Neuronal stem cell (in vitro differentiated cells): ENCODE measurements around the gene CAPZB.
A peak's percentile ranks its signal among the peaks of the same experiment; 100 is the strongest.

Experiments used
- DNase-seq: peaks from one replicate; pipeline ENCODE4 v3.0.0-alpha.2; 2013; ENCODE audit warnings: low spot score
- H2AFZ ChIP-seq: one replicate; pipeline ENCODE4 v1.6.1; 2013; ENCODE audit warnings: mild to moderate bottlenecking, low read length, inconsistent platforms
- H2AK5ac ChIP-seq: 2 replicates; pipeline ENCODE4 v1.6.1; 2013; ENCODE audit warnings: low read depth, mild to moderate bottlenecking, inconsistent platforms, low read length, moderate library complexity, mixed read lengths
- H2BK120ac ChIP-seq: 2 replicates; pipeline ENCODE4 v1.6.1; 2013; ENCODE audit warnings: low read depth, mild to moderate bottlenecking, inconsistent platforms, low read length, moderate library complexity, mixed read lengths
- H2BK12ac ChIP-seq: one replicate; pipeline ENCODE4 v1.6.1; 2013; ENCODE audit warnings: low read length, inconsistent platforms
- H2BK15ac ChIP-seq: 2 replicates; pipeline ENCODE4 v1.6.1; 2013; ENCODE audit warnings: mild to moderate bottlenecking, low read length, inconsistent platforms, mixed read lengths
- H2BK5ac ChIP-seq: one replicate; pipeline ENCODE4 v1.6.1; 2013; ENCODE audit warnings: inconsistent platforms, mild to moderate bottlenecking, low read length, moderate library complexity
- H3K14ac ChIP-seq: one replicate; pipeline ENCODE4 v1.6.1; 2013; ENCODE audit warnings: low read length, inconsistent platforms
- H3K18ac ChIP-seq: 2 replicates; pipeline ENCODE4 v1.6.1; 2013; ENCODE audit warnings: low read length, inconsistent platforms
- H3K23ac ChIP-seq: 2 replicates; pipeline ENCODE4 v1.6.1; 2013; ENCODE audit warnings: low read depth, mild to moderate bottlenecking, mixed read lengths, low read length, inconsistent platforms; ENCODE audit not compliant: poor library complexity
- H3K27ac ChIP-seq: replicated peaks from 3 replicates; pipeline ENCODE4 v1.5.1; 2013; ENCODE audit warnings: low read length, inconsistent platforms
- H3K27me3 ChIP-seq, 3 experiments: 2 replicates each; pipeline ENCODE4 v1.6.1; 2013; ENCODE audit warnings: low read length in 3 of 3, mild to moderate bottlenecking in 2 of 3, inconsistent platforms in 1 of 3, low read depth in 1 of 3, mixed read lengths in 1 of 3, moderate library complexity in 1 of 3; ENCODE audit not compliant: control insufficient read depth in 3 of 3, insufficient read depth in 3 of 3
- H3K36me3 ChIP-seq, 2 donors: replicated peaks in 1 of 2; 2 replicates each; pipeline ENCODE4 v1.6.1; 2013; ENCODE audit warnings: low read length in 2 of 2; ENCODE audit not compliant: control insufficient read depth in 2 of 2, insufficient read depth in 2 of 2
- H3K4ac ChIP-seq: 2 replicates; pipeline ENCODE4 v1.6.1; 2013; ENCODE audit warnings: inconsistent platforms, mild to moderate bottlenecking, low read length, moderate library complexity
- H3K4me1 ChIP-seq, 2 donors: 1 replicate in 1 of 2; 2 replicates in 1 of 2; pipeline ENCODE4 v1.6.1; 2013; ENCODE audit warnings: low read length in 2 of 2, low read depth in 1 of 2; ENCODE audit not compliant: control insufficient read depth in 2 of 2, insufficient read depth in 1 of 2
- H3K4me2 ChIP-seq: one replicate; pipeline ENCODE4 v1.6.1; 2013; ENCODE audit warnings: mild to moderate bottlenecking, low read length, inconsistent platforms; ENCODE audit not compliant: insufficient read depth, poor library complexity, severe bottlenecking
- H3K4me3 ChIP-seq, 2 donors: 2 replicates each; pipeline ENCODE4 v1.5.1; 2013; ENCODE audit warnings: low read length in 2 of 2, mild to moderate bottlenecking in 2 of 2, inconsistent platforms in 1 of 2, moderate library complexity in 1 of 2
- H3K79me1 ChIP-seq: one replicate; pipeline ENCODE4 v1.6.1; 2013; ENCODE audit warnings: low read depth, mild to moderate bottlenecking, inconsistent platforms, low read length, moderate library complexity
- H3K9ac ChIP-seq: one replicate; pipeline ENCODE4 v1.6.1; 2013; ENCODE audit warnings: mild to moderate bottlenecking, low read depth, low read length, inconsistent platforms; ENCODE audit not compliant: poor library complexity
- H3K9me3 ChIP-seq, 2 donors: replicated peaks in 1 of 2; 2 replicates each; pipeline versions ENCODE3 to v1.6.1; 2013; ENCODE audit warnings: low read length in 2 of 2, mild to moderate bottlenecking in 2 of 2, inconsistent platforms in 1 of 2, low read depth in 1 of 2, mixed read lengths in 1 of 2, moderate library complexity in 1 of 2; ENCODE audit not compliant: control insufficient read depth in 2 of 2, insufficient read depth in 1 of 2
- H4K8ac ChIP-seq: one replicate; pipeline ENCODE4 v1.6.1; 2013; ENCODE audit warnings: low read depth, mild to moderate bottlenecking, inconsistent platforms, low read length, moderate library complexity
- H4K91ac ChIP-seq: one replicate; pipeline ENCODE4 v1.6.1; 2013; ENCODE audit warnings: low read length, low read depth, mild to moderate bottlenecking, inconsistent platforms; ENCODE audit not compliant: poor library complexity
- WGBS, 2 donors: extraction: QIAGEN DNeasy Blood & Tissue Kit; methylation state at CpG; one replicate each; pipeline ENCODE4 v1.1.7; 2013; ENCODE audit warnings: missing lambda C conversion rate in 2 of 2, mixed read lengths in 1 of 2; ENCODE audit not compliant: insufficient read length in 2 of 2, insufficient replicate concordance in 1 of 2; ENCODE audit errors: extremely low coverage in 2 of 2; 5-methylcytosine and 5-hydroxymethylcytosine counted together

CAPZB gene

DNA sequence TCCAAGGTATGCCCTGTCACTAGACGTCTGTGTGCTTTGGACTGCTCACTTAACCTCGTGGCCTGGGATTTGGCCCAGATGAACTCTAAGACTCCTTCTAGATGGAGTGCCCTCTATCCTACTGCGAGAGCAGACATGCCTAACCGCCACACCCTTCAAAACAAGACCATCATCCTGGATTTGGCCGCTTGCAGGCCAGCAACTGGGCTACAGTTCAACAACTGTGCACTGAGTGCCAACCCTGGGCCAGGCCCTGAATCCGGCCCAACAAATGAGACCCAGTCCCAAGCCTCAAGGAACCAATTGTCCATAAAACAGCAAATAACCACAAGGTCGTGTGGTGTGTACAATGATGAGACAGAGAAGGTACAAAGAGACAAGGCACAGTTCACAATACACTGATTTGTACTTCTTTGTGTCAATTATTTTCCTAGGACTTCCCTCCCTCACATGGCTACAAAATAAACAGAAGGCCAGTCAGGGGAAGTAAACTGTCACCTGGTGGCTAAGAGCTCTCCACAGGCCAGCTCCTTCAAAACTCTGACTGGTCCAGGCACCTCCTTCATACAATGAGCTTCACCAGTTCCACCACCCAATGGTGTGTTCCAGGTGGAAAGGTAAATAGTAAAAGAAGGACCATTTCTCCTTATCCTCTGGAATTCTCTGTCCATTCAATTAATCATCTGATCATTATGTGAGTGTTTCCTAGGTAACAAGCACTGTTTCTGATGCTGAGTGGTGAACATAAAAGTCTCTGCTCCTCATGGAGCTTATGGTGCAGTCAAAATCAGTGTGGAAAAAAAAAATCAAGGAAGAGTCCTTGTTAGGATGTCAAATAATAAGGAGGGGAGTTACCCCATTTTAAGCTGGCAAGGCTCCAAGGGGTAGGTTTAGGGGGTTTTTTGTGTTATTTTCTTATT lies 60.4 kb downstream of the CAPZB start:
- no peak overlapping the region for H3K27ac ChIP-seq
- no peak overlapping the region for H2AFZ ChIP-seq
- H3K18ac ChIP-seq, result no peak overlapping the region
- no peaks in the 10 kb centered on the region for H3K9me3 ChIP-seq
- no peak for DNase-seq
- H2AK5ac ChIP-seq, result no peak overlapping the region
- peaks cover 1% of the 10 kb centered on the region in 2 donors for H3K36me3 ChIP-seq
- no peak overlapping the region for H3K4me3 ChIP-seq
- no peak overlapping the region for H3K4ac ChIP-seq
- H2BK5ac ChIP-seq, result no peak overlapping the region
- no peak overlapping the region for H2BK12ac ChIP-seq
- H3K27me3 ChIP-seq, result no peaks in the 10 kb centered on the region
- H3K4me1 ChIP-seq, result peaks cover 6 to 28% of the 10 kb centered on the region in 2 donors
- no CpG with 5 or more reads among the region's 7 CpGs for WGBS, 2 donors
- no peak overlapping the region for H3K4me2 ChIP-seq
- H4K91ac ChIP-seq, result peak overlapping the region; percentile 34
- no peak overlapping the region for H2BK15ac ChIP-seq
- no peak overlapping the region for H3K14ac ChIP-seq
- no peak overlapping the region for H4K8ac ChIP-seq
- H2BK120ac ChIP-seq, result no peak overlapping the region
- H3K79me1 ChIP-seq, result peaks cover 12% of the 10 kb centered on the region
- H3K9ac ChIP-seq, result no peak overlapping the region
- H3K23ac ChIP-seq, result no peak overlapping the region

DNA sequence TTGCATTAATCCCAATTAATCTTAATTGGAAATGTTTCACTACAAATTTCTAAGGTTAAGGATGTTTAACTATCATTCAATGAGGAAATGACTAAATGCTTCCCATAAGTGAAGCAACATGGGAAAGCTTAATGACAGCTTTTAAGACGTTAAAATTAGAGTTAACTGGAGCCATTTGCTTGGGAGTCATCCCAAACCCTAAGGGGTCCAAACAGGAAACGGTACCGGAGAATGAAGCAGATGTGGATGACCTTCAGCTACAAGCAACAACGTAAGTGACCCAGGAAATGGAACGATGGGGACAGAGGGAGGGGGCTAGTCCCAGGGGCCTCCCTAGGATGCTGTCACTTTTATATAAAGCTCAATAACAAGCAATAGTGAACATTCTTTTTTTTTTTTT lies 62.2 kb downstream of the CAPZB start:
- Histone ChIP-seq H3K4me1 (peaks cover 4 to 20% of the 10 kb centered on the region in 2 donors), H3K4me2 (no peak overlapping the region), H2BK120ac (no peak overlapping the region), H2BK12ac (no peak overlapping the region), H3K9ac (no peak overlapping the region), H3K79me1 (peaks cover 12% of the 10 kb centered on the region), H3K4me3 (no peak overlapping the region), H3K4ac (no peak overlapping the region), H3K18ac (no peak overlapping the region), H2BK5ac (no peak overlapping the region), H3K27ac (no peak overlapping the region), H3K23ac (no peak overlapping the region), H4K91ac (no peak overlapping the region), H2BK15ac (no peak overlapping the region), H3K36me3 (peaks cover 7 to 19% of the 10 kb centered on the region in 2 donors), H2AK5ac (no peak overlapping the region), H3K27me3 (no peaks in the 10 kb centered on the region), H2AFZ (no peak overlapping the region), H4K8ac (no peak overlapping the region), H3K9me3 (no peaks in the 10 kb centered on the region), H3K14ac (no peak overlapping the region)
- WGBS, 2 donors, result no CpG with 5 or more reads among the region's 5 CpGs
- DNase-seq, result no peak

DNA sequence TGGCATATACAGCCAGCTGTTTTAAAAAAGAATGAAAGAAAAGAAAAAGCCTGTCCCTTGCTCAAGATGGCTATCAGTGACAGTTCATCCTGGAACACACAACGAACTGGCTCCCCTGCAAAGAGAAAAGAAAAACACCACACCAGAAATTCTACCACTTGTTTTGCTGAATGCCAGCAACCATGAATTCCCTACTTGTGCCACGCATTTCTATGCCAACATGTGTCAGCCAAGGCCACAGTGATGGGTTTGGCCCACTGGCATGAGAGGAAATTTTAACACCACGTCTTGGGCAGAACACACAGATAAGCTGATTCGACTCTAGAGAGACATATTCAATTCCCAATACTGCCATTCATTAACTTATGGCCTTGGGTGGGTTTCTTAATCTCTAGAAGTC lies 64.0 kb downstream of the CAPZB start:
- H3K4me3 ChIP-seq, result no peak overlapping the region
- H3K4ac ChIP-seq, result no peak overlapping the region
- H2AFZ ChIP-seq, result no peak overlapping the region
- H3K14ac ChIP-seq, result no peak overlapping the region
- no CpG with 5 or more reads among the region's 4 CpGs for WGBS, 2 donors
- H3K79me1 ChIP-seq, result peaks cover 8% of the 10 kb centered on the region
- no peak overlapping the region for H3K18ac ChIP-seq
- H2BK120ac ChIP-seq, result no peak overlapping the region
- peaks cover 0 to 6% of the 10 kb centered on the region in 2 donors for H3K4me1 ChIP-seq
- H4K91ac ChIP-seq, result no peak overlapping the region
- no peak overlapping the region for H4K8ac ChIP-seq
- H3K9me3 ChIP-seq, result no peaks in the 10 kb centered on the region
- no peak overlapping the region for H2BK5ac ChIP-seq
- H3K4me2 ChIP-seq, result no peak overlapping the region
- H3K27me3 ChIP-seq, result no peaks in the 10 kb centered on the region
- H3K9ac ChIP-seq, result no peak overlapping the region
- no peak overlapping the region for H2AK5ac ChIP-seq
- no peak overlapping the region for H2BK12ac ChIP-seq
- DNase-seq, result no peak
- H3K23ac ChIP-seq, result no peak overlapping the region
- H3K36me3 ChIP-seq, result peaks cover 7 to 36% of the 10 kb centered on the region in 2 donors
- no peak overlapping the region for H2BK15ac ChIP-seq
- no peak overlapping the region for H3K27ac ChIP-seq

DNA sequence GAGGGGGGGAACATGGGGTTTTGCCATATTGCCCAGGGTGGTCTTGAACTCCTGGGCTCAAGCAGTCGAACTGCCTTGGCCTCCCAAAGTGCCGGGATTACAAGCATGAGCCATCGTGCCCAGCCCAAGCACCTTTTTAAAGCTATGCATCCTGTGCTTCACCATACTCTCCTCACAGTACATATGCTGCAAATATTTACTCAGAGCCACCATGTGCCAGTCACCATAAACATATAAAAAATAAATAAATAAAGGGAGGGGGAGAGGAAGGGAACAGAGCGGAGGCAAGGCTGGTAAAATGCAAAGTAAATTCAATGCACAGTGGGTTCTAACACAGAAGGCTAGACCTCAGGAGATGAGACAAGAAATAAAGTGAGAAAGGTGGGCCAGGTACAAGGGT lies 64.7 kb downstream of the CAPZB start:
- H3K27ac ChIP-seq, result no peak overlapping the region
- peaks cover 5% of the 10 kb centered on the region for H3K79me1 ChIP-seq
- no peak overlapping the region for H2BK15ac ChIP-seq
- no peak overlapping the region for H3K4me2 ChIP-seq
- no peak overlapping the region for H3K23ac ChIP-seq
- H2BK12ac ChIP-seq, result no peak overlapping the region
- WGBS, 2 donors, result no CpG with 5 or more reads among the region's 4 CpGs
- no peaks in the 10 kb centered on the region for H3K9me3 ChIP-seq
- no peak overlapping the region for H2AFZ ChIP-seq
- H3K4me1 ChIP-seq, result peaks cover 0 to 4% of the 10 kb centered on the region in 2 donors
- H4K8ac ChIP-seq, result no peak overlapping the region
- H3K18ac ChIP-seq, result no peak overlapping the region
- no peak overlapping the region for H3K4me3 ChIP-seq
- H2BK5ac ChIP-seq, result no peak overlapping the region
- no peak overlapping the region for H2AK5ac ChIP-seq
- no peak overlapping the region for H3K4ac ChIP-seq
- H3K27me3 ChIP-seq, result no peaks in the 10 kb centered on the region
- no peak for DNase-seq
- no peak overlapping the region for H2BK120ac ChIP-seq
- H3K36me3 ChIP-seq, result peaks cover 7 to 38% of the 10 kb centered on the region in 2 donors
- no peak overlapping the region for H4K91ac ChIP-seq
- no peak overlapping the region for H3K9ac ChIP-seq
- no peak overlapping the region for H3K14ac ChIP-seq
